SU-DHL-6 (cell line): Measurements from ENCODE around the gene DCAKD.

ENCODE experiments used
- H2AFZ ChIP-seq: fragments of 200-600 bp; sonication (generic); 2 replicates; pipeline ENCODE4 v1.6.1; 2014; ENCODE audit warnings: low read depth, mild to moderate bottlenecking, moderate library complexity, mixed read lengths, antibody characterized with exemption, low read length; ENCODE audit not compliant: severe bottlenecking
- H3F3A ChIP-seq: fragments of 200-600 bp; shearing (Covaris generic); 2 replicates; pipeline ENCODE4 v1.6.0; 2016; ENCODE audit warnings: antibody characterized with exemption, mild to moderate bottlenecking; ENCODE audit not compliant: insufficient read depth
- H3K27ac ChIP-seq: fragments of 200-600 bp; sonication (generic); 2 replicates; pipeline ENCODE4 v1.5.1; 2016; ENCODE audit warnings: low read depth, mild to moderate bottlenecking, low read length, moderate library complexity, mixed read lengths
- H3K27me3 ChIP-seq: fragments of 200-600 bp; sonication (generic), shearing (Covaris generic); 2 replicates; pipeline ENCODE4 v1.6.0; 2014; ENCODE audit warnings: mild to moderate bottlenecking, low read length
- H3K36me3 ChIP-seq: fragments of 200-600 bp; sonication (generic); 2 replicates; pipeline ENCODE4 v1.6.1; 2014; ENCODE audit warnings: mild to moderate bottlenecking, low read length, mixed read lengths
- H3K4me2 ChIP-seq: fragments of 300-600, 200-600 bp; shearing (Covaris generic), sonication (generic); 2 replicates; pipeline ENCODE4 v1.6.0; 2014; ENCODE audit warnings: low read length, low read depth, mild to moderate bottlenecking; ENCODE audit not compliant: poor library complexity, severe bottlenecking
- H3K4me3 ChIP-seq: fragments of 200-600 bp; sonication (generic); 2 replicates; pipeline ENCODE4 v1.5.1; 2014; ENCODE audit warnings: antibody characterized with exemption, low read length, mild to moderate bottlenecking, mixed read lengths; ENCODE audit not compliant: insufficient read depth, poor library complexity, severe bottlenecking
- H3K79me2 ChIP-seq: fragments of 200-600 bp; sonication (generic); 2 replicates; pipeline ENCODE4 v1.6.1; 2014; ENCODE audit warnings: mild to moderate bottlenecking, low read length, moderate library complexity; ENCODE audit not compliant: insufficient read depth
- H3K9ac ChIP-seq: fragments of 200-600 bp; sonication (generic); 2 replicates; pipeline ENCODE4 v1.7.0; 2014; ENCODE audit warnings: mild to moderate bottlenecking, low read length
- H3K9me2 ChIP-seq: fragments of 200-600 bp; sonication (generic); replicated peaks from 2 replicates; pipeline ENCODE4 v1.6.1; 2014; ENCODE audit warnings: low read length; ENCODE audit not compliant: insufficient read depth
- H3K9me3 ChIP-seq: fragments of 200-600 bp; sonication (generic); 2 replicates; pipeline ENCODE4 v1.6.1; 2014; ENCODE audit warnings: low read length, mixed read lengths; ENCODE audit not compliant: insufficient read depth
- H4K20me1 ChIP-seq: fragments of 200-600 bp; sonication (generic); 2 replicates; pipeline ENCODE4 v1.6.1; 2014; ENCODE audit warnings: low read depth, mild to moderate bottlenecking, antibody characterized with exemption, low read length, moderate library complexity, mixed read lengths
- CTCF ChIP-seq: fragments of 200-600 bp; sonication (generic); IDR thresholded peaks from one replicate; pipeline ENCODE4 v1.5.1; 2017; ENCODE audit warnings: antibody characterized with exemption, mild to moderate bottlenecking, low read length, moderate library complexity; ENCODE audit not compliant: insufficient read depth, poor library complexity, severe bottlenecking
- EZH2phosphoT487 ChIP-seq: fragments of 200-600 bp; sonication (generic), shearing (Covaris generic); conservative IDR thresholded peaks from 2 replicates; pipeline ENCODE4 v1.6.1; 2018; ENCODE audit warnings: mild to moderate bottlenecking, antibody characterized with exemption, low read length, moderate library complexity, mixed read lengths

DCAKD gene

GRCh38 chr17:45031231-45032173 is 19.9 kb downstream of the DCAKD start:
- no peak overlapping the region for H3K9ac ChIP-seq
- no peaks in the 10 kb centered on the region for H4K20me1 ChIP-seq
- H3K36me3 ChIP-seq, result no peaks in the 10 kb centered on the region
- H2AFZ ChIP-seq, result no peak overlapping the region
- no peaks in the 10 kb centered on the region for H3K27me3 ChIP-seq
- no peak overlapping the region for H3K4me2 ChIP-seq
- no peak overlapping the region for H3K27ac ChIP-seq
- no peaks in the 10 kb centered on the region for H3K9me2 ChIP-seq
- TF ChIP-seq CTCF (no peak), EZH2phosphoT487 (no peak)
- no peak overlapping the region for H3K4me3 ChIP-seq
- H3F3A ChIP-seq, result no peaks in the 10 kb centered on the region
- no peaks in the 10 kb centered on the region for H3K79me2 ChIP-seq
- no peaks in the 10 kb centered on the region for H3K9me3 ChIP-seq

- no peak overlapping the region for H3K27ac ChIP-seq
- H4K20me1 ChIP-seq, result no peaks in the 10 kb centered on the region
- no peak for TF ChIP-seq CTCF
- no peak for TF ChIP-seq EZH2phosphoT487
- no peak overlapping the region for H3K4me2 ChIP-seq
- H3K9ac ChIP-seq, result no peak overlapping the region
- H3K9me3 ChIP-seq, result no peaks in the 10 kb centered on the region
- no peak overlapping the region for H3K4me3 ChIP-seq
- no peaks in the 10 kb centered on the region for H3K27me3 ChIP-seq
- no peaks in the 10 kb centered on the region for H3K9me2 ChIP-seq
- no peaks in the 10 kb centered on the region for H3F3A ChIP-seq
- H3K79me2 ChIP-seq, result no peaks in the 10 kb centered on the region
- H3K36me3 ChIP-seq, result no peaks in the 10 kb centered on the region
- no peak overlapping the region for H2AFZ ChIP-seq
These were observed 20.7 kb downstream of the DCAKD start for GRCh38 chr17:45030733-45031132.

GRCh38 chr17:45029758-45030423 is 21.5 kb downstream of the DCAKD start:
- Histone ChIP-seq H3F3A (no peaks in the 10 kb centered on the region), H3K36me3 (no peaks in the 10 kb centered on the region), H3K27me3 (no peaks in the 10 kb centered on the region), H3K4me2 (no peak overlapping the region), H3K9me2 (no peaks in the 10 kb centered on the region), H3K27ac (no peak overlapping the region), H4K20me1 (no peaks in the 10 kb centered on the region), H2AFZ (no peak overlapping the region), H3K79me2 (no peaks in the 10 kb centered on the region), H3K9me3 (no peaks in the 10 kb centered on the region), H3K9ac (no peak overlapping the region), H3K4me3 (no peak overlapping the region)
- TF ChIP-seq EZH2phosphoT487 (no peak), CTCF (no peak)
